Endothelial cell of umbilical vein (primary cell): Measurements from ENCODE around the gene MMP25. TPM values are rescaled to one million over a fixed set of nuclear protein-coding genes. Genes with fewer than 3 reads are reported as not detected.

Source experiments
- BruUV-seq: library from RNA; stranded (reverse); fragments of 400-500 nt; replicated peaks from 2 replicates; lab custom pipeline; 2021; lab: Mats Ljungman, UMichigan
- CTCF ChIA-PET: fragments of 300-600, 350-600 bp; sonication (Branson Sonifier 250); formaldehyde crosslinking; loops from one replicate; lab custom pipeline; 2021; ENCODE audit warnings: antibody characterized with exemption, inconsistent platforms; lab: Charles Lee
- POLR2A ChIA-PET: fragments of 300-600, 350-600 bp; sonication (Branson Sonifier 250); formaldehyde crosslinking; loops from one replicate; lab custom pipeline; 2021; ENCODE audit warnings: antibody characterized with exemption, inconsistent platforms; lab: Charles Lee
- DNase-seq: peaks from one replicate; pipeline ENCODE4 v3.0.0-alpha.2; 2011; ENCODE audit warnings: low read depth, low spot score
- FAIRE-seq: peaks from 2 replicates; lab custom pipeline; 2011; peaks lifted over from hg19 to GRCh38; lab: Jason Lieb, UNC
- H2AFZ ChIP-seq: 2 replicates; pipeline ENCODE4 v1.6.0; 2012; ENCODE audit warnings: low read depth, low read length, control low read depth, inconsistent platforms
- H3K27ac ChIP-seq: 2 replicates; pipeline ENCODE4 v1.5.1; 2011; ENCODE audit warnings: low read depth, mild to moderate bottlenecking, control low read depth, low read length, moderate library complexity; ENCODE audit not compliant: insufficient read depth
- H3K27me3 ChIP-seq, 2 experiments: 2 replicates each; pipeline versions ENCODE4 v1.6.0 to v1.6.1; 2011; ENCODE audit warnings: low read length in 2 of 2, mixed read lengths in 1 of 2; ENCODE audit not compliant: control insufficient read depth in 2 of 2, insufficient read depth in 2 of 2
- H3K36me3 ChIP-seq, 2 experiments: 2 replicates in 1 of 2; 3 replicates in 1 of 2; pipeline ENCODE4 v1.5.1; 2011; ENCODE audit warnings: low read length in 2 of 2, mild to moderate bottlenecking in 1 of 2, moderate library complexity in 1 of 2; ENCODE audit not compliant: control insufficient read depth in 2 of 2, insufficient read depth in 2 of 2; ENCODE audit errors: extremely low read depth in 1 of 2
- H3K4me1 ChIP-seq: 3 replicates; pipeline ENCODE4 v1.5.1; 2011; ENCODE audit warnings: mild to moderate bottlenecking, low read length; ENCODE audit not compliant: control insufficient read depth, insufficient read depth; ENCODE audit errors: extremely low read depth
- H3K4me2 ChIP-seq: 2 replicates; pipeline ENCODE4 v1.6.1; 2011; ENCODE audit warnings: low read length, control low read depth, mixed read lengths; ENCODE audit not compliant: insufficient read depth
- H3K4me3 ChIP-seq, 3 experiments: fragments of 200-600 bp in 1 of 3; sonication (generic), shearing (Covaris generic) in 1 of 3; replicated peaks in 1 of 3; 2 replicates each; pipeline ENCODE4 v1.5.1; 2011 to 2016; ENCODE audit warnings: control low read depth in 3 of 3, low read length in 3 of 3, mild to moderate bottlenecking in 2 of 3, inconsistent platforms in 1 of 3, low read depth in 1 of 3, moderate library complexity in 1 of 3; ENCODE audit not compliant: insufficient read depth in 1 of 3
- H3K79me2 ChIP-seq: 2 replicates; pipeline ENCODE4 v1.6.0; 2012; ENCODE audit warnings: low read length, inconsistent platforms; ENCODE audit not compliant: control insufficient read depth, insufficient read depth
- H3K9ac ChIP-seq: replicated peaks from 2 replicates; pipeline ENCODE3; 2011; ENCODE audit warnings: low read length, control low read depth; ENCODE audit not compliant: insufficient read depth; ENCODE audit errors: extremely low read depth
- H3K9me1 ChIP-seq: replicated peaks from 3 replicates; pipeline ENCODE4 v1.6.0; 2011; ENCODE audit warnings: mild to moderate bottlenecking, low read length; ENCODE audit not compliant: control insufficient read depth, insufficient read depth; ENCODE audit errors: extremely low read depth
- H3K9me3 ChIP-seq: replicated peaks from 2 replicates; pipeline ENCODE4 v1.5.1; 2012; ENCODE audit warnings: low read length, inconsistent platforms; ENCODE audit not compliant: control insufficient read depth, insufficient read depth
- H4K20me1 ChIP-seq: replicated peaks from 2 replicates; pipeline ENCODE3; 2011; ENCODE audit warnings: mild to moderate bottlenecking, low read length; ENCODE audit not compliant: control insufficient read depth, insufficient read depth; ENCODE audit errors: extremely low read depth
- CTCF ChIP-seq, 2 donors: IDR thresholded peaks; 1 replicate in 1 of 2; 2 replicates in 1 of 2; pipeline ENCODE4 v1.5.1; 2011; ENCODE audit warnings: low read length in 2 of 2, mild to moderate bottlenecking in 2 of 2, moderate library complexity in 2 of 2, control low read depth in 1 of 2, inconsistent platforms in 1 of 2, low read depth in 1 of 2; ENCODE audit not compliant: insufficient read depth in 1 of 2; ENCODE audit errors: extremely low read depth in 1 of 2
- EZH2 ChIP-seq: IDR thresholded peaks from 2 replicates; pipeline ENCODE4 v1.6.1; 2012; ENCODE audit warnings: borderline replicate concordance, low read depth, mild to moderate bottlenecking, moderate library complexity, low read length, inconsistent platforms; ENCODE audit not compliant: severe bottlenecking
- FOS ChIP-seq: IDR thresholded peaks from 2 replicates; pipeline ENCODE4 v1.6.1; 2011; ENCODE audit warnings: mild to moderate bottlenecking, low read length, moderate library complexity, borderline replicate concordance; ENCODE audit not compliant: insufficient read depth
- GATA2 ChIP-seq: IDR thresholded peaks from 2 replicates; pipeline ENCODE4 v1.7.0; 2011; ENCODE audit warnings: low read depth, mild to moderate bottlenecking, moderate library complexity, mixed read lengths, low read length; ENCODE audit not compliant: insufficient read length, insufficient read depth
- JUN ChIP-seq: IDR thresholded peaks from 2 replicates; pipeline ENCODE4 v1.6.1; 2011; ENCODE audit warnings: borderline replicate concordance, low read depth; ENCODE audit not compliant: insufficient read length, insufficient read depth
- MYC ChIP-seq: IDR thresholded peaks from one replicate; pipeline ENCODE4 v1.6.1; 2011; ENCODE audit warnings: mild to moderate bottlenecking, low read depth, low read length
- POLR2A ChIP-seq: IDR thresholded peaks from 2 replicates; pipeline ENCODE4 v1.6.1; 2012; ENCODE audit warnings: low read depth, mild to moderate bottlenecking, control low read depth, low read length
- POLR2AphosphoS5 ChIP-seq: IDR thresholded peaks from 2 replicates; pipeline ENCODE4 v1.6.1; 2012; ENCODE audit warnings: low read depth, mild to moderate bottlenecking, control low read depth, low read length, moderate library complexity; ENCODE audit not compliant: insufficient read depth
- dilution Hi-C: fragments of 300-500 bp; cut with MboI; formaldehyde crosslinking; loops from one replicate; pipeline ENCODE4 v1.15.0; 2019; ENCODE audit warnings: low sequenced_read_pairs; ENCODE audit not compliant: extremely low pct_ligation_motif_present
- intact Hi-C: fragments of 100-400 bp; cut with micrococcal nuclease; formaldehyde crosslinking; loops from one replicate; pipeline ENCODE4 v1.10.0; 2022
- polyA plus RNA-seq, 4 experiments: library from polyadenylated mRNA; depleted of rRNA in 3 of 4; stranded (reverse) in 3 of 4; unstranded in 1 of 4; fragments of >200 nt; gene quantifications; 2 replicates each; pipeline versions ENCODE4 v1.2.1 to v1.2.3, GENCODE V29; 2011 to 2012; ENCODE audit warnings: missing spikeins in 1 of 4
- total RNA-seq: library from RNA; stranded (reverse); gene quantifications from 2 replicates; pipeline ENCODE4 v1.2.3, GENCODE V29; 2021
- TF ChIP-seq, protein P1 (sequence below): IDR thresholded peaks from 2 replicates; pipeline ENCODE4 v1.6.1; 2011; ENCODE audit not compliant: insufficient read depth, insufficient read length

Gene MMP25
- total and polyA plus RNA-seq, 2 donors (not counting 3 experiments of a cell fraction or from before 2014, with no cell fraction given) = 0.08 to 0.35 TPM

DNA sequence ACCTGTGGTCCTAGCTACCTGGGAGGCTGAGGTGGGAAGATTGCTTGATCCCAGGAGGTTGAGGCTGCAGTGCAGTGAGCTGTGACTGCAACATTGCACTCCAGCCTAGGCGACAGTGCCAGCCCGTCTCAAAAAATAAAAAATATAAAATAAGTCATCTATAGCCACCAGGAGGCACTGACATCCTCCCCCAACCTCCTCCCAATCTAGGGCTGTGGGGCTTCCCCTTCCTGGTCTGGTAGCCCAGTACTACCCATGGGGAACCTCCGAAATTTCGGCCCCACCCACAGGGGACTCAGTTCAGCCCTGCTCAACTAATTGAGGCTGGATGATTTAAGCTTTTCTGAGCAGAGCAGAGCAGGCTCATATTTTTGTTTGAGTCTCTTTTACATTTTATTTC is 49.5 kb downstream of the MMP25 start:
- ChIA-PET POLR2A (no interaction called here), CTCF (interaction anchor here (0.7 to 4.8 kb wide), 6 partner anchors 10 to 64 kb away, joined by 3 to 49 read pairs (median 6); partner anchors contain the start of gene IL32)
- Histone ChIP-seq H3K79me2 (no peaks in the 10 kb centered on the region), H3K9ac (no peak overlapping the region), H2AFZ (no peak overlapping the region), H3K9me1 (no peaks in the 10 kb centered on the region), H3K4me3 (no peak overlapping the region), H3K4me2 (no peak overlapping the region), H3K27me3 (peaks cover 0 to 2% of the 10 kb centered on the region in 2 experiments), H3K4me1 (peaks cover 10% of the 10 kb centered on the region), H3K27ac (no peak overlapping the region), H3K36me3 (no peaks in the 10 kb centered on the region), H4K20me1 (no peaks in the 10 kb centered on the region), H3K9me3 (no peaks in the 10 kb centered on the region)
- BruUV-seq = no TSS peak
- intact Hi-C loops (no loop called here), dilution Hi-C loops (no loop called here)
- TF ChIP-seq CTCF (IDR thresholded peaks at IDR 0.05; ENCODE audit: extremely low read depth in 1 of 2, insufficient read depth in 1 of 2, low read depth in 1 of 2, low read length in 2 of 2) (peak; percentile 7 to 32), EZH2 (no peak)
- FAIRE-seq (no peak), DNase-seq (no peak)

DNA sequence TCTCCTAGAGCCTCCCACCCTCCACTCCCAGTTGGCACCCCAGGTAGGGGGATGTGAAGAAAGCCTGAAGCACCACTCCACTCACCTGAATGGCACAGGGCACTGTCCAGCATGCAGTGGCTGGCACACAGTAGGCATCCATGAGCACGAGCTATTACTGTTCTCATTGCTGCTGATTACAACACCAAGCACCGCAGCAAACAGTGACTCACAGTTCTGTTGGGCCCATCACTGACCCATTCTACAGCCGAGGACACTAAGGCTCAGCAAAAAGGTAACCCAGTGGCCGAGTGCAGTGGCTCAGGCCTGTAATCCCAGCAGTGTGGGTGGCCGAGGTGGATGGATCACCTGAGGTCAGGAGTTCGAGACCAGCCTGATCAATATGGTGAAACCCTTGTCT is 50.0 kb downstream of the MMP25 start:
- no peaks in the 10 kb centered on the region for H4K20me1 ChIP-seq
- no peaks in the 10 kb centered on the region for H3K9me3 ChIP-seq
- TF ChIP-seq CTCF (IDR thresholded peaks at IDR 0.05; ENCODE audit: extremely low read depth in 1 of 2, insufficient read depth in 1 of 2, low read depth in 1 of 2, low read length in 2 of 2) (no peak), POLR2A (no peak), POLR2AphosphoS5 (no peak), GATA2 (no peak), FOS (no peak), JUN (no peak), MYC (no peak), EZH2 (no peak)
- TF ChIP-seq, protein P1, sequence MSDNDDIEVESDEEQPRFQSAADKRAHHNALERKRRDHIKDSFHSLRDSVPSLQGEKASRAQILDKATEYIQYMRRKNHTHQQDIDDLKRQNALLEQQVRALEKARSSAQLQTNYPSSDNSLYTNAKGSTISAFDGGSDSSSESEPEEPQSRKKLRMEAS = no peak
- H3K9me1 ChIP-seq = no peaks in the 10 kb centered on the region
- no peaks in the 10 kb centered on the region for H3K79me2 ChIP-seq
- peaks cover 15% of the 10 kb centered on the region for H3K4me1 ChIP-seq
- dilution Hi-C loops (no loop called here), intact Hi-C loops (no loop called here)
- no peak overlapping the region for H3K27ac ChIP-seq
- H2AFZ ChIP-seq = no peak overlapping the region
- no peak overlapping the region for H3K4me2 ChIP-seq
- ChIA-PET CTCF (interaction anchor here (1.0 to 4.8 kb wide), 5 partner anchors 17 to 62 kb away, joined by 3 to 49 read pairs (median 10); partner anchors contain the start of gene IL32), POLR2A (no interaction called here)
- DNase-seq (no peak), FAIRE-seq (no peak)
- BruUV-seq = no TSS peak
- no peaks in the 10 kb centered on the region for H3K36me3 ChIP-seq
- H3K27me3 ChIP-seq = peaks cover 0 to 2% of the 10 kb centered on the region in 2 experiments
- H3K9ac ChIP-seq = no peak overlapping the region
- H3K4me3 ChIP-seq = no peak overlapping the region
